ENCODE measurements around the gene ADH7. TPM values are rescaled to one million over a fixed set of nuclear protein-coding genes. Genes with fewer than 3 reads are reported as not detected.
"Not testable (repeated sequence)": the region's sequence is repeated elsewhere in the genome, so short reads cannot be mapped to it uniquely, and the experiment has no call there.

Gene ADH7
- total RNA-seq, 3 donors from 2014 or later (not counting 1 experiment from before 2014, with no cell fraction given): not detected

DNA sequence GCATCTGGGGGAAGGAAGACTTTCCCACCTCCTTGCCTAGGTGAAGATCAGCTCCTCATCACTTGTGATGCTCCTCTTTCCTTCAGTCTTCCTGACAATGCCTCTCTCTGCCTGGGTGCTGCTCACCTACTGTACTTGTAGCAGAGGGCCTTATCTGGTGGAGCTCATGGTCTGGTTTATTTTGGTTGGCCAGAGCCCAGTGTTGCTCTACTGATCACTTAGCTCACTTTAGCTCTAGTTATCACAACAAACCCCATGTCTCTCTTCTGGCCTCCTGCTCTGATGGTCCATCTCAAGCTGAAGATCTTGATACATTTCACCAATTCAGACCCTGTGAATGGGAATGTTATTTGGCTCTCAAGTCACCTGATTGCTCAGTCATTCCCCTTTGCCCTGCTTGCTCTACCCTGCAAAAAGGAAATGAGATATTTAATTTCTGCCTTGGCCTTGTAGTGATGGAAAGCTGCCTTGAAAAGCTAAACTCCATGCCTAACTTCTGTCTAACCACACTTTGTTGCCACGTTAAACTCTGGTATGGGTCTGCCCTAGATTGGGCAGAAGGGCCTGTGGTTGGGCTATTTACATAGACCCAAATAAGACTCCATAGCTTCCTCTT is 52.3 kb downstream of the ADH7 start:
- no peak overlapping the region for H3K4me3 ChIP-seq (ENCODE audit: low read length)
- TF ChIP-seq, protein P1, sequence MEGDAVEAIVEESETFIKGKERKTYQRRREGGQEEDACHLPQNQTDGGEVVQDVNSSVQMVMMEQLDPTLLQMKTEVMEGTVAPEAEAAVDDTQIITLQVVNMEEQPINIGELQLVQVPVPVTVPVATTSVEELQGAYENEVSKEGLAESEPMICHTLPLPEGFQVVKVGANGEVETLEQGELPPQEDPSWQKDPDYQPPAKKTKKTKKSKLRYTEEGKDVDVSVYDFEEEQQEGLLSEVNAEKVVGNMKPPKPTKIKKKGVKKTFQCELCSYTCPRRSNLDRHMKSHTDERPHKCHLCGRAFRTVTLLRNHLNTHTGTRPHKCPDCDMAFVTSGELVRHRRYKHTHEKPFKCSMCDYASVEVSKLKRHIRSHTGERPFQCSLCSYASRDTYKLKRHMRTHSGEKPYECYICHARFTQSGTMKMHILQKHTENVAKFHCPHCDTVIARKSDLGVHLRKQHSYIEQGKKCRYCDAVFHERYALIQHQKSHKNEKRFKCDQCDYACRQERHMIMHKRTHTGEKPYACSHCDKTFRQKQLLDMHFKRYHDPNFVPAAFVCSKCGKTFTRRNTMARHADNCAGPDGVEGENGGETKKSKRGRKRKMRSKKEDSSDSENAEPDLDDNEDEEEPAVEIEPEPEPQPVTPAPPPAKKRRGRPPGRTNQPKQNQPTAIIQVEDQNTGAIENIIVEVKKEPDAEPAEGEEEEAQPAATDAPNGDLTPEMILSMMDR (IDR thresholded peaks at IDR 0.05): no peak
- ATAC-seq: no peak
- Mint-ChIP-seq H3K27ac (no peak overlapping the region), H3K4me3 (no peak overlapping the region), H3K27me3 (ENCODE audit: low read depth in 2 of 2) (peaks cover 2 to 11% of the 10 kb centered on the region in 2 donors), H3K36me3 (no peaks in the 10 kb centered on the region), H3K4me1 (no peaks in the 10 kb centered on the region), H3K9me3 (no peaks in the 10 kb centered on the region)
- intact Hi-C loops (cut with micrococcal nuclease): no loop called here
- H3K27me3 ChIP-seq (ENCODE audit: control insufficient read depth, insufficient read depth, low read length): peaks cover 2% of the 10 kb centered on the region
- no peak for DNase-seq
- H3K4me1 ChIP-seq (ENCODE audit: control insufficient read depth, insufficient read depth, low read length): no peaks in the 10 kb centered on the region
- WGBS (ENCODE audit: insufficient coverage): 73% methylated on average over 1 of the region's 1 CpG
- H3K9me3 ChIP-seq (ENCODE audit: control insufficient read depth, insufficient read depth, low read length): no peaks in the 10 kb centered on the region
- no peaks in the 10 kb centered on the region for H3K36me3 ChIP-seq (ENCODE audit: control insufficient read depth, insufficient read depth, low read length)
- H3K27ac ChIP-seq (ENCODE audit: low read length): no peak overlapping the region

DNA sequence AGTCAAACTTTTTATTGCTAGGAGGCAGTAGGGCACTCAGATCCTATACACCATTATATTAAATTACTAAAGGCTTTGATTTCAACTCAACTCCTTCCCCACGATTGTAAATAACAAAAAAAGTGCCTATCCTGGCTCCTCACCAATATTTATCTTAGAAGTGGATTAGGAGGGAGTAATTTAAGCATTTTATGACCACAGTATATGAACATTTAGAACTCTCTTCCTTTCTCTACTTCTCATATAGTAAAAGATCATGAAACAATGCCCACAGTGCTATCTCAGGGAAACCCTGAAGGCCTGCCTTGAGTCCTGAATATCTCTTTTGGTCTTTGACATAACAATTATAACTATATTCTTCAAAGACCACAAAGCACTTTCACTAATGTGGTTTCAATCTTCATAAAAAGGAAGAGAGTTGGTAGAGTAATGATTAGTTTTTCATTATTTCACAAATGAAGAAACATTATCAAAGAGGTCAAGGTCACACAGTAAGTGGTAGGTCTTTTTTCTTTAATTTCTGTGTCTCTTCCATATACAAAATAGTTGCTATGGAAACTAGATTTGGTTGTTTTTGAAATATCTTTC is 53.5 kb downstream of the ADH7 start:
- H3K27me3 Mint-ChIP-seq (ENCODE audit: low read depth in 2 of 2): peaks cover 2 to 8% of the 10 kb centered on the region in 2 donors
- Histone ChIP-seq H3K27me3 (ENCODE audit: control insufficient read depth, insufficient read depth, low read length) (peaks cover 2% of the 10 kb centered on the region), H3K36me3 (ENCODE audit: control insufficient read depth, insufficient read depth, low read length) (no peaks in the 10 kb centered on the region), H3K4me1 (ENCODE audit: control insufficient read depth, insufficient read depth, low read length) (no peaks in the 10 kb centered on the region), H3K4me3 (ENCODE audit: low read length) (no peak overlapping the region), H3K9me3 (ENCODE audit: control insufficient read depth, insufficient read depth, low read length) (no peaks in the 10 kb centered on the region), H3K27ac (ENCODE audit: low read length) (no peak overlapping the region)
- WGBS (ENCODE audit: insufficient coverage): no CpG with 5 or more reads among the region's 1 CpG
- H3K9me3 Mint-ChIP-seq: no peaks in the 10 kb centered on the region
- ATAC-seq (no peak), DNase-seq (no peak)
- TF ChIP-seq, protein P1 (IDR thresholded peaks at IDR 0.05): no peak
- no peaks in the 10 kb centered on the region for H3K36me3 Mint-ChIP-seq
- H3K4me3 Mint-ChIP-seq: no peak overlapping the region
- H3K4me1 Mint-ChIP-seq: no peaks in the 10 kb centered on the region
- intact Hi-C loops (cut with micrococcal nuclease): no loop called here
- H3K27ac Mint-ChIP-seq: no peak overlapping the region

DNA sequence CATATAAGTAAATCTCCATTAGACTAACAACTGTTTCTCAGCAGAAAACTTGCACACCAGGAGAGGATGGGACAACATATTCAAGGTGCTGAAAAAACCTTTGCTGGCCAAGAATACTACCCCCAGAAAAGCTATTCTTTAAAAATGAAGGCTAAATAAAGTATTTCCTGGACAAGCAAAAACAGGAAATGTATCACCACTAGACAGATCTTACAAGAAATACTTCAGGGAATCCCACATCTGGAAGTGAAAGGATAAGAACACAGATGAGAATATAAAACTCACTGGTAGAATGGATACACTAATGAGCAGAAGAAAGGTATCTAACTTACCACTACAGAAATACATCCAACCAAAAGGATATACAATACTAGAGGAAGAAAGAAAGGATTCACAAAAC is 55.6 kb downstream of the ADH7 start:
- no peak overlapping the region for H3K27ac ChIP-seq (ENCODE audit: low read length)
- Mint-ChIP-seq H3K9me3 (peaks cover 2 to 5% of the 10 kb centered on the region in 2 donors), H3K27ac (no peak overlapping the region), H3K27me3 (ENCODE audit: low read depth in 2 of 2) (peaks cover 2 to 8% of the 10 kb centered on the region in 2 donors), H3K4me1 (no peaks in the 10 kb centered on the region), H3K36me3 (peaks cover 17% of the 10 kb centered on the region), H3K4me3 (no peak overlapping the region)
- H3K36me3 ChIP-seq (ENCODE audit: control insufficient read depth, insufficient read depth, low read length): no peaks in the 10 kb centered on the region
- no peak overlapping the region for H3K4me3 ChIP-seq (ENCODE audit: low read length)
- H3K4me1 ChIP-seq (ENCODE audit: control insufficient read depth, insufficient read depth, low read length): no peaks in the 10 kb centered on the region
- ATAC-seq (no peak), DNase-seq (no peak)
- TF ChIP-seq, protein P1 (IDR thresholded peaks at IDR 0.05): no peak
- peaks cover 2% of the 10 kb centered on the region for H3K27me3 ChIP-seq (ENCODE audit: control insufficient read depth, insufficient read depth, low read length)
- intact Hi-C loops (cut with micrococcal nuclease): no loop called here
- H3K9me3 ChIP-seq (ENCODE audit: control insufficient read depth, insufficient read depth, low read length): peaks cover 4% of the 10 kb centered on the region

DNA sequence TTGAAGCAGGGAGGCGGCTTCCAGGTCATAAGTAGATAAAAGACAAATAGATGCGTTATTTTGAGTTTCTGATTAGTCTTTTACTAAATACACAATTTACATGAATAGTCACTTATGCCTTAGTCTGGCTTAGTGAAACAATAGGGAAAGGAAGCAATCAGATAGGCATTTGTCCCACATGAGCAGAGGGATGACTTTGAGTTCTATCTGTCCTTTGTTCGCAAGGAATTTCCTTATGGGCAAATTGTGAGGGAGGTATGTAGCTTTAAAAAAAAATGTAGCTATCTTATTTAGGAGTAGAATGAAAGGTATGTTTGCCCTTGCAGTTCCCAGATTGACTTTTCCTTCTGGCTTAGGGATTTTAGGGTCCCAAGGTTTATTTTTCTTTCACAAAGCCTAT is 56.3 kb downstream of the ADH7 start:
- Histone ChIP-seq H3K27me3 (ENCODE audit: control insufficient read depth, insufficient read depth, low read length) (peaks cover 2% of the 10 kb centered on the region), H3K4me3 (ENCODE audit: low read length) (no peak overlapping the region), H3K9me3 (ENCODE audit: control insufficient read depth, insufficient read depth, low read length) (peaks cover 4% of the 10 kb centered on the region), H3K27ac (ENCODE audit: low read length) (no peak overlapping the region), H3K36me3 (ENCODE audit: control insufficient read depth, insufficient read depth, low read length) (no peaks in the 10 kb centered on the region), H3K4me1 (ENCODE audit: control insufficient read depth, insufficient read depth, low read length) (no peaks in the 10 kb centered on the region)
- no peak for ATAC-seq
- Mint-ChIP-seq H3K4me1 (no peaks in the 10 kb centered on the region), H3K36me3 (peaks cover 17% of the 10 kb centered on the region), H3K9me3 (peaks cover 2 to 5% of the 10 kb centered on the region in 2 donors), H3K27ac (no peak overlapping the region), H3K4me3 (no peak overlapping the region), H3K27me3 (ENCODE audit: low read depth in 2 of 2) (peaks cover 2 to 8% of the 10 kb centered on the region in 2 donors)
- intact Hi-C loops (cut with micrococcal nuclease): no loop called here
- DNase-seq: no peak
- WGBS (ENCODE audit: insufficient coverage): 100% methylated on average over 2 of the region's 3 CpGs
- TF ChIP-seq, protein P1 (IDR thresholded peaks at IDR 0.05): no peak

DNA sequence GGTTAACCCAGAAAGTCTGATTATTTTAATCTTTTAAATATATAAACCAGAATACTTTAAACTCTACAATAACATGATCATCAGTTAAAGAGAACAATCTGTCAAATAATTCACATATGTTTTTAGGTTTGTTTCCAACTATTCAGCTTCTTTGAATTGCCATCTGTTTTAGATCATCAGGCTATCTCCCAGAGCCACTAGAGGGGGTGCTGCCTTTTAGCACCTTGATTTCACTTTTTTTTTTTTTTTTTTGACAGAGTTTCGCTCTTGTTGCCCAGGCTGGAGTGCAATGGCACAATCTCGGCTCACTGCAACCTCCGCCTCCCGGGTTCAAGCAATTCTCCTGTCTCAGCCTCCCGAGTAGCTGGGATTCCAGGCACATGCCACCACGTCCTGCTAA is 57.8 kb downstream of the ADH7 start:
- H3K27me3 Mint-ChIP-seq (ENCODE audit: low read depth in 2 of 2); H3K36me3 ChIP-seq (ENCODE audit: control insufficient read depth, insufficient read depth, low read length); H3K27me3 ChIP-seq (ENCODE audit: control insufficient read depth, insufficient read depth, low read length); H3K9me3 ChIP-seq (ENCODE audit: control insufficient read depth, insufficient read depth, low read length); DNase-seq; intact Hi-C loops (cut with micrococcal nuclease); H3K4me1 Mint-ChIP-seq; ATAC-seq; H3K27ac Mint-ChIP-seq; H3K4me3 Mint-ChIP-seq; H3K4me3 ChIP-seq (ENCODE audit: low read length); H3K9me3 Mint-ChIP-seq; H3K27ac ChIP-seq (ENCODE audit: low read length); H3K4me1 ChIP-seq (ENCODE audit: control insufficient read depth, insufficient read depth, low read length): not testable (repeated sequence)
- H3K36me3 Mint-ChIP-seq: peaks cover 17% of the 10 kb centered on the region
- 86% methylated on average over 5 of the region's 6 CpGs for WGBS (ENCODE audit: insufficient coverage)
